DOHH2 (cell line): ENCODE measurements around the gene MAP1B.

Experiments
- H3F3A ChIP-seq: fragments of 200-600 bp; sonication (generic), shearing (Covaris generic); 2 replicates; pipeline ENCODE4 v1.6.0; 2016; ENCODE audit warnings: antibody characterized with exemption, mild to moderate bottlenecking; ENCODE audit not compliant: control insufficient read depth, insufficient read depth
- H3K27ac ChIP-seq: fragments of 200-600 bp; sonication (generic); 2 replicates; pipeline ENCODE4 v1.5.1; 2014; ENCODE audit warnings: low read depth, mild to moderate bottlenecking, low read length, moderate library complexity
- H3K27me3 ChIP-seq: fragments of 200-600 bp; sonication (generic); 2 replicates; pipeline ENCODE4 v1.6.1; 2014; ENCODE audit warnings: mild to moderate bottlenecking, low read length, mixed read lengths; ENCODE audit not compliant: control insufficient read depth
- H3K36me3 ChIP-seq: fragments of 200-600 bp; sonication (generic); 2 replicates; pipeline ENCODE4 v1.6.1; 2014; ENCODE audit warnings: mild to moderate bottlenecking, low read length, moderate library complexity, mixed read lengths; ENCODE audit not compliant: control insufficient read depth
- H3K4me1 ChIP-seq: fragments of 200-600 bp; sonication (generic); 2 replicates; pipeline ENCODE4 v1.6.1; 2014; ENCODE audit warnings: mild to moderate bottlenecking, low read length, mixed read lengths; ENCODE audit not compliant: control insufficient read depth
- H3K4me2 ChIP-seq: fragments of 200-600 bp; sonication (generic); 2 replicates; pipeline ENCODE4 v1.6.0; 2014; ENCODE audit warnings: mild to moderate bottlenecking, low read length, moderate library complexity
- H3K4me3 ChIP-seq: fragments of 200-600 bp; sonication (generic); 2 replicates; pipeline ENCODE4 v1.5.1; 2014; ENCODE audit warnings: mild to moderate bottlenecking, low read length, mixed read lengths
- H3K79me2 ChIP-seq: fragments of 200-600 bp; sonication (generic); 2 replicates; pipeline ENCODE4 v1.6.1; 2014; ENCODE audit warnings: mild to moderate bottlenecking, low read length, mixed read lengths; ENCODE audit not compliant: control insufficient read depth
- H3K9me2 ChIP-seq: fragments of 200-600 bp; sonication (generic); replicated peaks from 2 replicates; pipeline ENCODE4 v1.6.1; 2014; ENCODE audit warnings: mild to moderate bottlenecking, low read length, mixed read lengths; ENCODE audit not compliant: control insufficient read depth
- H3K9me3 ChIP-seq: fragments of 200-600 bp; sonication (generic); 2 replicates; pipeline ENCODE4 v1.6.1; 2014; ENCODE audit warnings: antibody characterized with exemption, low read length, mixed read lengths; ENCODE audit not compliant: control insufficient read depth, insufficient read depth
- H4K20me1 ChIP-seq: fragments of 200-600 bp; sonication (generic); 2 replicates; pipeline ENCODE4 v1.6.0; 2014; ENCODE audit warnings: low read depth, mild to moderate bottlenecking, antibody characterized with exemption, low read length, moderate library complexity; ENCODE audit not compliant: control insufficient read depth, insufficient read depth
- CTCF ChIP-seq: fragments of 200-600 bp; sonication (generic); IDR thresholded peaks from one replicate; pipeline ENCODE4 v1.5.1; 2014; ENCODE audit warnings: antibody characterized with exemption, mild to moderate bottlenecking, low read depth, low read length; ENCODE audit not compliant: poor library complexity, severe bottlenecking
- EZH2phosphoT487 ChIP-seq: fragments of 200-600 bp; sonication (generic); IDR thresholded peaks from 2 replicates; pipeline ENCODE4 v1.6.1; 2017; ENCODE audit warnings: borderline replicate concordance, mild to moderate bottlenecking, antibody characterized with exemption, low read length, moderate library complexity, mixed read lengths

Gene MAP1B

GRCh38 chr5:72185496-72186329 lies 78.4 kb downstream of the MAP1B start:
- H4K20me1 ChIP-seq, result no peaks in the 10 kb centered on the region
- no peaks in the 10 kb centered on the region for H3K36me3 ChIP-seq
- no peaks in the 10 kb centered on the region for H3K4me1 ChIP-seq

GRCh38 chr5:72187388-72188075 lies 80.3 kb downstream of the MAP1B start:
- Histone ChIP-seq H4K20me1 (no peaks in the 10 kb centered on the region), H3K27me3 (peaks cover 11% of the 10 kb centered on the region), H3K36me3 (no peaks in the 10 kb centered on the region), H3K27ac (no peak overlapping the region), H3K9me2 (no peaks in the 10 kb centered on the region), H3F3A (no peaks in the 10 kb centered on the region), H3K4me2 (no peak overlapping the region), H3K79me2 (no peaks in the 10 kb centered on the region), H3K4me1 (no peaks in the 10 kb centered on the region), H3K4me3 (no peak overlapping the region), H3K9me3 (no peaks in the 10 kb centered on the region)
- TF ChIP-seq CTCF (no peak), EZH2phosphoT487 (no peak)

More at GRCh38 chr5:72185496-72186329, 78.4 kb downstream of the MAP1B start:
- Histone ChIP-seq H3K4me2 (no peak overlapping the region), H3F3A (no peaks in the 10 kb centered on the region), H3K79me2 (no peaks in the 10 kb centered on the region), H3K27ac (no peak overlapping the region), H3K4me3 (no peak overlapping the region), H3K9me3 (no peaks in the 10 kb centered on the region), H3K9me2 (no peaks in the 10 kb centered on the region), H3K27me3 (no peaks in the 10 kb centered on the region)
- TF ChIP-seq EZH2phosphoT487, result no peak
- TF ChIP-seq CTCF, result no peak

- H3K4me1 ChIP-seq, result no peaks in the 10 kb centered on the region
- no peak overlapping the region for H3K27ac ChIP-seq
These were observed 80.9 kb downstream of the MAP1B start for GRCh38 chr5:72188166-72188565.

More at GRCh38 chr5:72188166-72188565, 80.9 kb downstream of the MAP1B start:
- Histone ChIP-seq H3K4me2 (no peak overlapping the region), H3K9me3 (no peaks in the 10 kb centered on the region), H4K20me1 (no peaks in the 10 kb centered on the region), H3K9me2 (no peaks in the 10 kb centered on the region), H3K4me3 (no peak overlapping the region), H3K27me3 (peaks cover 16% of the 10 kb centered on the region), H3K79me2 (no peaks in the 10 kb centered on the region), H3K36me3 (no peaks in the 10 kb centered on the region), H3F3A (no peaks in the 10 kb centered on the region)
- TF ChIP-seq CTCF (no peak), EZH2phosphoT487 (no peak)
